Panc1 (cell line): ENCODE data around the gene GPR153. TPM values are rescaled to one million over a fixed set of nuclear protein-coding genes. Genes with fewer than 3 reads are reported as not detected.

Experiments used
- ATAC-seq: fragments of 200-7000 bp; cut with Tn5 transposase; 2 replicates; pipeline ENCODE4 v1.9.1; 2020; ENCODE audit warnings: mild to moderate bottlenecking, moderate library complexity
- BruUV-seq: library from RNA; stranded (reverse); fragments of 400-500 nt; replicated peaks from 2 replicates; lab custom pipeline; 2021; lab: Mats Ljungman, UMichigan
- CTCF ChIA-PET: fragments of 300-600 bp; sonication (Branson Sonifier 250); formaldehyde crosslinking; loops from one replicate; lab custom pipeline; 2022; ENCODE audit warnings: antibody characterized with exemption; lab: Charles Lee
- POLR2A ChIA-PET: fragments of 300-600 bp; sonication (Branson Sonifier 250); formaldehyde crosslinking; loops from one replicate; lab custom pipeline; 2022; ENCODE audit warnings: antibody characterized with exemption; lab: Charles Lee
- DNase-seq: peaks from one replicate; pipeline ENCODE4 v3.0.0-alpha.2; 2010; ENCODE audit warnings: low read depth, low spot score
- H3K27ac ChIP-seq: 2 replicates; pipeline ENCODE4 v1.5.1; 2011; ENCODE audit warnings: mild to moderate bottlenecking, low read length, inconsistent platforms
- H3K27me3 ChIP-seq: fragments of 200-500 bp; sonication (Bioruptor generic); 2 replicates; pipeline ENCODE4 v1.6.0; 2014; ENCODE audit warnings: low read length, inconsistent platforms; ENCODE audit not compliant: control insufficient read depth, insufficient read depth
- H3K36me3 ChIP-seq: fragments of 200-500 bp; sonication (Bioruptor generic); 2 replicates; pipeline ENCODE4 v1.5.1; 2014; ENCODE audit warnings: inconsistent platforms, mild to moderate bottlenecking, low read length, moderate library complexity; ENCODE audit not compliant: control insufficient read depth, insufficient read depth
- H3K4me1 ChIP-seq: 2 replicates; pipeline ENCODE4 v1.5.1; 2011; ENCODE audit warnings: inconsistent platforms, mild to moderate bottlenecking, low read length, moderate library complexity; ENCODE audit not compliant: control insufficient read depth, insufficient read depth
- H3K4me3 ChIP-seq, 2 experiments: 2 replicates each; pipeline ENCODE4 v1.5.1; 2011 to 2012; ENCODE audit warnings: low read depth in 2 of 2, low read length in 2 of 2, mild to moderate bottlenecking in 2 of 2, inconsistent platforms in 1 of 2, moderate library complexity in 1 of 2
- H3K9me3 ChIP-seq: fragments of 200-500 bp; sonication (Bioruptor generic); 2 replicates; pipeline ENCODE4 v1.5.1; 2014; ENCODE audit warnings: low read depth, mild to moderate bottlenecking, inconsistent platforms, low read length, moderate library complexity; ENCODE audit not compliant: control insufficient read depth, insufficient read depth
- POLR2AphosphoS5 ChIP-seq: IDR thresholded peaks from 2 replicates; pipeline ENCODE4 v1.6.1; 2012; ENCODE audit warnings: mild to moderate bottlenecking, low read depth, low read length, moderate library complexity
- SIN3A ChIP-seq: IDR thresholded peaks from 2 replicates; pipeline ENCODE4 v1.6.1; 2012; ENCODE audit warnings: low read depth, mild to moderate bottlenecking, low read length, moderate library complexity, borderline replicate concordance; ENCODE audit not compliant: insufficient read depth
- TCF7L2 ChIP-seq: IDR thresholded peaks from 2 replicates; pipeline ENCODE4 v1.6.1; 2011; ENCODE audit warnings: mild to moderate bottlenecking, low read depth, low read length, inconsistent platforms
- in situ Hi-C: cut with HindIII; loops from 2 replicates; pipeline ENCODE4 v1.10.0; 2016; ENCODE audit warnings: low sequenced_read_pairs, low pct_unique_long_range_greater_than_20kb
- intact Hi-C: fragments of 100-400 bp; cut with micrococcal nuclease; formaldehyde crosslinking; loops from one replicate; pipeline ENCODE4 v1.10.0; 2022; ENCODE audit not compliant: unreplicated experiment
- total RNA-seq: library from RNA; stranded (reverse); gene quantifications from one replicate; pipeline ENCODE4 v1.2.1, GENCODE V29; 2021; ENCODE audit not compliant: unreplicated experiment
- TF ChIP-seq, protein P1 (sequence below), 2 experiments: IDR thresholded peaks; 2 replicates each; pipeline ENCODE4 v1.6.1; 2011 to 2012; ENCODE audit warnings: low read depth in 2 of 2, control low read depth in 1 of 2, low read length in 1 of 2, mild to moderate bottlenecking in 1 of 2, moderate library complexity in 1 of 2; ENCODE audit not compliant: insufficient read depth in 1 of 2
- TF ChIP-seq, protein P2 (sequence below): fragments of 450-650 bp; IDR thresholded peaks from 2 replicates; pipeline ENCODE4 v1.5.1; 2017; ENCODE audit warnings: mild to moderate bottlenecking

The GPR153 gene
- total RNA-seq, 1 experiment from 2014 or later, result 5.5 TPM

DNA sequence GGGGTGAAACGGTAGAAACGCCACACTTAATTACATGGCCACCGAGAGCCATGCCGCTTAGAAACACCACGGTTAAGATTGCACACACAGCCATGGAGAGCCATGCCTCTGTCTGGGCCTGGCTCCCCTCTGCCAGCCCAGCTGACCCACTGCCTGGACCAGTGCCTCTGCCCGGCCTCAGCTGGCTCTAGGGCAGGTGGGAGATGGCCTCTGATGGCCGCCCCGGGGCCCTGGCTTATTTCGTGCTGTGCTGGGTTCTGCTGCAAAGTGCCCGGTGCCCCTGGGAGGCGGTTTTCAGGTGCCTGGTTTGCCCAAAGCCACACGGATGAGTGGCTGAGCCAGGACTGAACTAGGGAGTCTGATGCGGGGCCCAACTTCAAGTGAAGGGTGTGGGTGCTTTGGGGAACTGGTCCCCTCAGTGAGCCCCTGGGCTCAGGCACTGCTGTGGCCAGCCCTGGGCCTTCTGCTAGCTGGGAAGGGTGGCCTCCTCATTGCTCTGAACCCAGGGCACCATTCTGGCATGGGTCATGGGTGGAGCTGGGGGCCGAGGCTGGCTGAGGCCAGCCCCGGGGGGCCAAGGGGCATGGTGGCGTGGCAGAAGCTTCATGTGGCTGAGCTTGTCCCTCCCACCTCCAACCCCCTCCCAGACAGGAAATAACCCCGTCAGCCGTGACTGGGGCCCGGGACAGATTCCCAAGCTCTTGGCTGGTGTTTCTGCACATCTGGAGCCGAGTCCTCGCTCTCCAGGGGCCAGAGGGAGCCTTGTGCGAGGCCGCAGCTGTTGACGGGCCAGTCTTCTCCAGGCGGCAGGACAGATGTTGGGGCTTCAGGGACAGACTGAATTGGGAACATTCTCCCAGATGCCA is 1.9 kb upstream of the GPR153 start:
- H3K4me1 ChIP-seq, result no peaks in the 10 kb centered on the region
- no peaks in the 10 kb centered on the region for H3K36me3 ChIP-seq
- intact Hi-C loops (no loop called here), in situ Hi-C loops (no loop called here)
- no peaks in the 10 kb centered on the region for H3K27me3 ChIP-seq
- DNase-seq (no peak), ATAC-seq (no peak)
- no TSS peak for BruUV-seq
- ChIA-PET CTCF (interaction anchor here (1.2 kb wide), 1 partner anchor 18 kb away, joined by 4 read pairs; no protein-coding TSS in a partner anchor), POLR2A (no interaction called here)
- H3K9me3 ChIP-seq, result no peaks in the 10 kb centered on the region
- TF ChIP-seq TCF7L2, result no peak
- TF ChIP-seq, protein P1, sequence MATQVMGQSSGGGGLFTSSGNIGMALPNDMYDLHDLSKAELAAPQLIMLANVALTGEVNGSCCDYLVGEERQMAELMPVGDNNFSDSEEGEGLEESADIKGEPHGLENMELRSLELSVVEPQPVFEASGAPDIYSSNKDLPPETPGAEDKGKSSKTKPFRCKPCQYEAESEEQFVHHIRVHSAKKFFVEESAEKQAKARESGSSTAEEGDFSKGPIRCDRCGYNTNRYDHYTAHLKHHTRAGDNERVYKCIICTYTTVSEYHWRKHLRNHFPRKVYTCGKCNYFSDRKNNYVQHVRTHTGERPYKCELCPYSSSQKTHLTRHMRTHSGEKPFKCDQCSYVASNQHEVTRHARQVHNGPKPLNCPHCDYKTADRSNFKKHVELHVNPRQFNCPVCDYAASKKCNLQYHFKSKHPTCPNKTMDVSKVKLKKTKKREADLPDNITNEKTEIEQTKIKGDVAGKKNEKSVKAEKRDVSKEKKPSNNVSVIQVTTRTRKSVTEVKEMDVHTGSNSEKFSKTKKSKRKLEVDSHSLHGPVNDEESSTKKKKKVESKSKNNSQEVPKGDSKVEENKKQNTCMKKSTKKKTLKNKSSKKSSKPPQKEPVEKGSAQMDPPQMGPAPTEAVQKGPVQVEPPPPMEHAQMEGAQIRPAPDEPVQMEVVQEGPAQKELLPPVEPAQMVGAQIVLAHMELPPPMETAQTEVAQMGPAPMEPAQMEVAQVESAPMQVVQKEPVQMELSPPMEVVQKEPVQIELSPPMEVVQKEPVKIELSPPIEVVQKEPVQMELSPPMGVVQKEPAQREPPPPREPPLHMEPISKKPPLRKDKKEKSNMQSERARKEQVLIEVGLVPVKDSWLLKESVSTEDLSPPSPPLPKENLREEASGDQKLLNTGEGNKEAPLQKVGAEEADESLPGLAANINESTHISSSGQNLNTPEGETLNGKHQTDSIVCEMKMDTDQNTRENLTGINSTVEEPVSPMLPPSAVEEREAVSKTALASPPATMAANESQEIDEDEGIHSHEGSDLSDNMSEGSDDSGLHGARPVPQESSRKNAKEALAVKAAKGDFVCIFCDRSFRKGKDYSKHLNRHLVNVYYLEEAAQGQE (IDR thresholded peaks at IDR 0.05; ENCODE audit: insufficient read depth in 1 of 2, low read depth in 2 of 2, low read length in 1 of 2), result no peak
- TF ChIP-seq, protein P2, sequence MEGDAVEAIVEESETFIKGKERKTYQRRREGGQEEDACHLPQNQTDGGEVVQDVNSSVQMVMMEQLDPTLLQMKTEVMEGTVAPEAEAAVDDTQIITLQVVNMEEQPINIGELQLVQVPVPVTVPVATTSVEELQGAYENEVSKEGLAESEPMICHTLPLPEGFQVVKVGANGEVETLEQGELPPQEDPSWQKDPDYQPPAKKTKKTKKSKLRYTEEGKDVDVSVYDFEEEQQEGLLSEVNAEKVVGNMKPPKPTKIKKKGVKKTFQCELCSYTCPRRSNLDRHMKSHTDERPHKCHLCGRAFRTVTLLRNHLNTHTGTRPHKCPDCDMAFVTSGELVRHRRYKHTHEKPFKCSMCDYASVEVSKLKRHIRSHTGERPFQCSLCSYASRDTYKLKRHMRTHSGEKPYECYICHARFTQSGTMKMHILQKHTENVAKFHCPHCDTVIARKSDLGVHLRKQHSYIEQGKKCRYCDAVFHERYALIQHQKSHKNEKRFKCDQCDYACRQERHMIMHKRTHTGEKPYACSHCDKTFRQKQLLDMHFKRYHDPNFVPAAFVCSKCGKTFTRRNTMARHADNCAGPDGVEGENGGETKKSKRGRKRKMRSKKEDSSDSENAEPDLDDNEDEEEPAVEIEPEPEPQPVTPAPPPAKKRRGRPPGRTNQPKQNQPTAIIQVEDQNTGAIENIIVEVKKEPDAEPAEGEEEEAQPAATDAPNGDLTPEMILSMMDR, result no peak
- TF ChIP-seq POLR2AphosphoS5, result no peak
- no peak for TF ChIP-seq SIN3A
- no peak overlapping the region for H3K4me3 ChIP-seq
- no peak overlapping the region for H3K27ac ChIP-seq

DNA sequence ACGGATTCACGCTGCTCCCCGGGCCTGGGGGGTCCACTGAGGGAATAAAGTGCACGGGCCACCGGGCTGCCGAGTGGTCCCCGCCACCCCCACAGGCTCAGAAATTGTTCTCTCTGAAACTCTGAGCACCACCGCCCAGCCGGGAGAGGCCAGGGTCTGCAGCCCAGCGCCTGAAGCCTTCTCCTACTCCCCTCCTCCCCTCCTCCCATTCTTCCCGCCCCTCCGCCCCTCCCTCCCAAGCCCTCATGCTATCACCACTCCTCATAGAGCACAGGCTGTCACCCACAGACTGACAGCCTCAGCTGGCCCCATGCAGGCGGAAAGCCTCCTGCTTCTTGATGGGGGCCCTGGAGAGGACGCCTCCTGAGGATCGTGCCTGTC is 707 bp upstream of the GPR153 start:
- Histone ChIP-seq H3K36me3 (no peaks in the 10 kb centered on the region), H3K4me3 (peak overlapping the region; percentile 54 to 56), H3K27ac (no peak overlapping the region), H3K27me3 (no peaks in the 10 kb centered on the region), H3K9me3 (no peaks in the 10 kb centered on the region), H3K4me1 (no peaks in the 10 kb centered on the region)
- intact Hi-C loops, result no loop called here
- TF ChIP-seq, protein P2, result no peak
- TF ChIP-seq TCF7L2 (no peak), POLR2AphosphoS5 (no peak)
- TF ChIP-seq, protein P1 (IDR thresholded peaks at IDR 0.05; ENCODE audit: insufficient read depth in 1 of 2, low read depth in 2 of 2, low read length in 1 of 2), result no peak
- no peak for DNase-seq
- CTCF ChIA-PET, result interaction anchor here (0.6 kb wide), 1 partner anchor 21 kb away, joined by 6 read pairs; no protein-coding TSS in a partner anchor
- POLR2A ChIA-PET, result no interaction called here
- in situ Hi-C loops, result no loop called here
- no peak for ATAC-seq
- BruUV-seq, result no TSS peak
